Kidney epithelial cell (primary cell): ENCODE measurements around the gene RRBP1. TPM values are rescaled to one million over a fixed set of nuclear protein-coding genes. Genes with fewer than 3 reads are reported as not detected.

Source experiments
- DNase-seq: peaks from one replicate; pipeline ENCODE4 v3.0.0-alpha.2; 2010; ENCODE audit warnings: low read depth
- H3K27me3 ChIP-seq: 2 replicates; pipeline ENCODE4 v1.6.0; 2011; ENCODE audit warnings: low read length; ENCODE audit not compliant: control insufficient read depth, insufficient read depth
- H3K36me3 ChIP-seq: 2 replicates; pipeline ENCODE4 v1.5.1; 2011; ENCODE audit warnings: low read length; ENCODE audit not compliant: control insufficient read depth, insufficient read depth
- H3K4me3 ChIP-seq: 2 replicates; pipeline ENCODE4 v1.5.1; 2011; ENCODE audit warnings: low read depth, mild to moderate bottlenecking, control low read depth, low read length
- CTCF ChIP-seq: IDR thresholded peaks from 2 replicates; pipeline ENCODE4 v1.5.1; 2011; ENCODE audit warnings: mild to moderate bottlenecking, moderate library complexity, low read length, control low read depth, inconsistent platforms; ENCODE audit not compliant: insufficient read depth, poor library complexity, severe bottlenecking
- total RNA-seq: library from RNA; depleted of rRNA; stranded (reverse); fragments of >200 nt; gene quantifications from 2 replicates; pipeline ENCODE4 v1.2.3, GENCODE V29; 2015

RRBP1 gene
- total RNA-seq, 1 donor from 2014 or later, result 98.4 TPM

GRCh38 chr20:17637413-17637780 is 44.6 kb downstream of the RRBP1 start:
- Histone ChIP-seq H3K4me3 (no peak overlapping the region), H3K36me3 (peaks cover 2% of the 10 kb centered on the region), H3K27me3 (no peaks in the 10 kb centered on the region)
- DNase-seq, result no peak
- no peak for TF ChIP-seq CTCF

GRCh38 chr20:17636523-17637412 is 45.3 kb downstream of the RRBP1 start:
- Histone ChIP-seq H3K27me3 (no peaks in the 10 kb centered on the region), H3K4me3 (no peak overlapping the region), H3K36me3 (peaks cover 2% of the 10 kb centered on the region)
- TF ChIP-seq CTCF, result no peak
- no peak for DNase-seq

DNA sequence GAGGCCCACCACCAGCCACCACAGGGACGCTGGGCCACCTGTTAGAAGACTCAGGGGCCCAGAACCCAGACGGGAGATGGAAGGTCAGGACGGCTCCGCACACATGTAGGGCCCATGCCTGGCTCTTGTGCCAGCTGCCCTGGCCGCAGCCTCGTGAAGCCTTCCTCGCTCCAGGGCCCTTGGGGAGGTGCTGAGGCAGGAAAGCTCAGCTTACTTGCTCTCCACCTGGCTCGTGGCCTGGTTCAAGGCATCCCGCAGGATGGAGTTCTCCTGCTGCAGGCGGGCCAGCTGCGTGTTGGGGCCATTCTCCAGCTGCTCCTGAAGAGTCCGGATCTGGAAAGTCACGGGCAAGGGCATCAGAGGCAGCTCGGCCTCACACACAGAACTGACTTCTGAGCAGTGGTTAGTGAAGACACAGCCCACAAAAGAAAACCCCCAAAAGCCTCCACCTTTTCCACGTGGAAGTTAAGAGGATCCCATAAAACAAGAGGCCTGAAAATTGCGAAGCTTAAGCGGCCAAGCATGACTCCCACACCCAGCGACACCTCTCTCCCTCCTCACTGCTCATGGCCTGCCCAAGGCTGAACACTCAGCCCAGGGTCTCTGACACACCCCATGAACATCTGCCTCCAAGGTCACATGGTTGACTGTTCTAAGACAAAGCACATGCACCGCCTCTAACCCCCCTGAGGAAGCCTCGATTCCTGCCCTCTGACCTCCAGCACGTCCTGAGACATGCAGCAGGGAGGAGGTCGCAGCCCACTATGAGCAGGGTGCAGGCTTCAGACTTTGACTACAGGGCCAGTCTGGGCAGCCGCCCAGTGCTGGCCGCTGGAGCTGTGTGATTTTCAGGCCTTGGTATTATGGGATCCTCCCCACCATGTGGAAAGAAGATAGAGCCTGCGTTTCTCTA is 46.5 kb downstream of the RRBP1 start:
- peaks cover 4% of the 10 kb centered on the region for H3K36me3 ChIP-seq
- H3K4me3 ChIP-seq, result no peak overlapping the region
- H3K27me3 ChIP-seq, result no peaks in the 10 kb centered on the region
- no peak for DNase-seq
- no peak for TF ChIP-seq CTCF

GRCh38 chr20:17634661-17635331 is 47.2 kb downstream of the RRBP1 start:
- Histone ChIP-seq H3K27me3 (no peaks in the 10 kb centered on the region), H3K4me3 (no peak overlapping the region), H3K36me3 (peaks cover 5% of the 10 kb centered on the region)
- TF ChIP-seq CTCF, result no peak
- no peak for DNase-seq

DNA sequence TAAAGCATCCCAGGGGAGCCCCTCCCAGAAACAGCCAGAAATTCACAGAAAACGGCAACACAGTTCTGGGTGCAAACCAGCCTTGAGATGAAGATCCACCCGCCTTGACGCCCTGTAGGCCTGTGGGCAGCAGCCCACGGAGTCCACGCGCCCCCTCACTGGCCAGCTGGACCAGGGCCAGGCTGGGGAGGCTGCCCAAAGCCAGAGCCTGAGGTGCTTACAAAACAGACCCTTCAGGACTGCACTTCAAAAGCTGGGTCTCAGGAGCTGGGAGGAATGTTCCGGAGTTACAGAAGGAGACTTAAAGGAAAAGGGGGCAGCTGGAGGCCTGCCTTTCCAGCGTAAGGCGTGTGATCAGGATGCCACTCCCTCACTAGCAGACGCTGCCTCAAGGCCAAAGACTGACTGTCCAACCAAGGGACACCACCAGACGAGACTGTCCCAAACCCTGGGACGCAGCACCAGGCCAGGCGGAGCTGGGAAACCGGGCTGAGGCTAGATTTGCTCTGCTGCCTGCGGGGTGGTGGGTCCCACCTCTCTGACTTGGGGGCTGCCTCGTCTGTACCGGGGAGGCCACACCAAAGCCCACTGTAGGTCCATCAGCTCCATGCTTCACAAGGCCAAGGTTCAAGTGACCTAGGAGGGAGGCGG is 48.1 kb downstream of the RRBP1 start:
- Histone ChIP-seq H3K36me3 (peaks cover 5% of the 10 kb centered on the region), H3K27me3 (no peaks in the 10 kb centered on the region), H3K4me3 (no peak overlapping the region)
- DNase-seq, result no peak
- TF ChIP-seq CTCF, result no peak
